Measurements from ENCODE around the gene ITGA2B.

GRCh38 chr17:44385287-44386181, 3.9 kb downstream of the ITGA2B start:
- TF ChIP-seq POLR2A (IDR thresholded peaks at IDR 0.05) (no peak), CTCF (IDR thresholded peaks at IDR 0.05) (peak in 1 of 4 experiments; percentile 32)
